Mesendoderm (in vitro differentiated cells): ENCODE results near the gene DGCR2.
A peak's percentile ranks its signal among the peaks of the same experiment; 100 is the strongest.

Experiments used
- DNase-seq: peaks from one replicate; pipeline ENCODE4 v3.0.0; 2013
- H2AK5ac ChIP-seq: 2 replicates; pipeline ENCODE4 v1.6.1; 2013; ENCODE audit warnings: low read length, inconsistent platforms
- H2BK120ac ChIP-seq: 2 replicates; pipeline ENCODE4 v1.6.1; 2013; ENCODE audit warnings: low read depth, mild to moderate bottlenecking, low read length, moderate library complexity, mixed read lengths
- H2BK15ac ChIP-seq: replicated peaks from 2 replicates; pipeline ENCODE4 v1.6.1; 2013; ENCODE audit warnings: low read depth, mild to moderate bottlenecking, moderate library complexity
- H2BK5ac ChIP-seq: 2 replicates; pipeline ENCODE4 v1.6.1; 2013; ENCODE audit warnings: low read length, inconsistent platforms
- H3K18ac ChIP-seq: 2 replicates; pipeline ENCODE4 v1.6.1; 2013; ENCODE audit warnings: mild to moderate bottlenecking, low read length, mixed read lengths
- H3K23ac ChIP-seq: one replicate; pipeline ENCODE4 v1.6.1; 2013; ENCODE audit warnings: low read length
- H3K27ac ChIP-seq: 2 replicates; pipeline ENCODE4 v1.5.1; 2013; ENCODE audit warnings: low read depth, mild to moderate bottlenecking, inconsistent platforms, low read length, moderate library complexity
- H3K27me3 ChIP-seq: 2 replicates; pipeline ENCODE4 v1.6.1; 2013; ENCODE audit warnings: low read length, control low read depth, mild to moderate bottlenecking, inconsistent platforms; ENCODE audit not compliant: insufficient read depth, poor library complexity
- H3K36me3 ChIP-seq: 2 replicates; pipeline ENCODE4 v1.6.1; 2013; ENCODE audit warnings: low read length, inconsistent platforms; ENCODE audit not compliant: control insufficient read depth, insufficient read depth
- H3K4ac ChIP-seq: one replicate; pipeline ENCODE4 v1.6.1; 2013; ENCODE audit warnings: low read depth, mild to moderate bottlenecking, low read length, moderate library complexity
- H3K4me1 ChIP-seq: 2 replicates; pipeline ENCODE4 v1.6.1; 2013; ENCODE audit warnings: low read depth, low read length, inconsistent platforms; ENCODE audit not compliant: control insufficient read depth
- H3K4me2 ChIP-seq: 2 replicates; pipeline ENCODE4 v1.6.1; 2013; ENCODE audit warnings: low read length
- H3K4me3 ChIP-seq: 2 replicates; pipeline ENCODE4 v1.5.1; 2013; ENCODE audit warnings: mild to moderate bottlenecking, low read length
- H3K56ac ChIP-seq: one replicate; pipeline ENCODE4 v1.6.1; 2013; ENCODE audit warnings: low read length
- H3K79me1 ChIP-seq: 2 replicates; pipeline ENCODE4 v1.6.1; 2013; ENCODE audit warnings: low read length, inconsistent platforms
- H3K79me2 ChIP-seq: 2 replicates; pipeline ENCODE4 v1.6.1; 2013; ENCODE audit warnings: mild to moderate bottlenecking, low read length; ENCODE audit not compliant: control insufficient read depth, insufficient read depth
- H3K9ac ChIP-seq: 2 replicates; pipeline ENCODE4 v1.6.1; 2013; ENCODE audit warnings: low read length, inconsistent platforms
- H4K5ac ChIP-seq: one replicate; pipeline ENCODE4 v1.6.1; 2013; ENCODE audit warnings: low read length
- H4K8ac ChIP-seq: one replicate; pipeline ENCODE4 v1.6.1; 2013; ENCODE audit warnings: low read depth, mild to moderate bottlenecking, control low read depth, low read length, moderate library complexity
- WGBS: extraction: QIAGEN DNeasy Blood & Tissue Kit; methylation state at CpG from one replicate; pipeline ENCODE4 v1.1.7; 2013; ENCODE audit warnings: low lambda C conversion rate, missing lambda C conversion rate; ENCODE audit not compliant: insufficient coverage; ENCODE audit errors: extremely low coverage; 5-methylcytosine and 5-hydroxymethylcytosine counted together

Gene DGCR2

GRCh38 chr22:19117111-19117512, 5.1 kb downstream of the DGCR2 start:
- no peak overlapping the region for H3K4ac ChIP-seq
- no peaks in the 10 kb centered on the region for H3K27me3 ChIP-seq
- no peaks in the 10 kb centered on the region for H3K36me3 ChIP-seq
- no peak overlapping the region for H3K9ac ChIP-seq
- peaks cover 50% of the 10 kb centered on the region for H3K79me1 ChIP-seq
- no peak overlapping the region for H4K8ac ChIP-seq
- no peak overlapping the region for H3K4me3 ChIP-seq
- no peak overlapping the region for H3K56ac ChIP-seq
- H3K4me1 ChIP-seq, result peaks cover 6% of the 10 kb centered on the region
- no peak for DNase-seq
- H2AK5ac ChIP-seq, result no peak overlapping the region
- H3K4me2 ChIP-seq, result no peak overlapping the region
- H2BK120ac ChIP-seq, result no peak overlapping the region
- no peak overlapping the region for H3K18ac ChIP-seq
- no CpG with 5 or more reads among the region's 9 CpGs for WGBS
- H3K23ac ChIP-seq, result no peak overlapping the region
- H3K79me2 ChIP-seq, result peaks cover 82% of the 10 kb centered on the region
- no peak overlapping the region for H4K5ac ChIP-seq
- no peak overlapping the region for H3K27ac ChIP-seq
- H2BK15ac ChIP-seq, result no peak overlapping the region
- H2BK5ac ChIP-seq, result no peak overlapping the region

DNA sequence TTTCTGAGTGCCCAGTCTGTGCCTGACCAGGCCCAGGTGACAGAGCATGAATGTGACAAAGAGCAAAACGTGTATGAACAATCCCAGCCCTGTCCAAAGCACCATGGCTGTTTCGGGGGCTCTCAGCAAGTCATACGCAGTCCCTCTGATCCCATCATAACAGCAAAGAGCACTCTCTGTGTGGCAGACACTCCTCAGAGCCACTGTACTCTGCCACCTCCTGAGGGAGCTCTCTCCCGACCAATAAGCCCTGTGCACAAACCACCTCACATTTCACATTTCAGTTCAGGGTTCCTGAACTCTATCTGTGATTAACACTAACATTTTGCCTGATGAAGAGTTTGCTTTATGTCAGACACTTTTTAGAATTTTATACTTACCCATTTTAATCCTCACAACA, 6.6 kb downstream of the DGCR2 start:
- Histone ChIP-seq H3K4ac (no peak overlapping the region), H3K18ac (no peak overlapping the region), H3K9ac (no peak overlapping the region), H3K56ac (no peak overlapping the region), H2BK120ac (no peak overlapping the region), H3K79me2 (peaks cover 78% of the 10 kb centered on the region), H2BK5ac (no peak overlapping the region), H3K27me3 (no peaks in the 10 kb centered on the region), H3K4me2 (no peak overlapping the region), H3K79me1 (peaks cover 48% of the 10 kb centered on the region), H3K4me3 (no peak overlapping the region), H3K27ac (no peak overlapping the region), H4K8ac (no peak overlapping the region), H4K5ac (no peak overlapping the region), H3K23ac (no peak overlapping the region), H2BK15ac (no peak overlapping the region), H3K4me1 (peaks cover 4% of the 10 kb centered on the region), H3K36me3 (no peaks in the 10 kb centered on the region), H2AK5ac (no peak overlapping the region)
- WGBS, result no CpG with 5 or more reads among the region's 4 CpGs
- DNase-seq, result no peak

DNA sequence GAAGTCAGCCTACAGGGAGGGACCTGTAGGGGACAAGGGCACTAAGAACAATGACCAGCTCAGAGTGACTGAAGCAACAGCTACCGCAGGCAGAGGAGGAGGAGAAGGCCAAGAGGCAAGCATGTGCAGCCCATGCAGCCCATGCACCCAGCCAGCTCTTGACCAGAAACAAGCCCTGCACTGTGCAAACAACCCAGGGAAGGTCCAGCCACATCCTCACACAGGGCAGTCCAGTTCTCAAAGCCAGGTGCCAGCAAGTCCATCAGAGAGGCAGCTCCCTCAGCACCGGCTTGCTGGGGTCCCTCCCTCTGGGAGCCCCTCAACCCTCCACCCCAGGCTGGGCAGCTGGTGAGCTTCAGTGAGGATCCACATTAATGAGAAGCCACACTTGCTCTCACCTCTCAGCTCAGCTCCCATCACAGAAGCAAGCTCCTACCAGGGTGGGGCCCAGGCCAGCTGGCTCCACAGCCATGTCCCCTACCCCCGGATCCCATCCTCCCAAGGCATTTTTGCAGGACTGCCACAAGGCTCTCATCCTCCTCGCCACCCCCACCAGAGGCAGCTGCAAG, 7.1 kb downstream of the DGCR2 start:
- no peak for DNase-seq
- no CpG with 5 or more reads among the region's 4 CpGs for WGBS

DNA sequence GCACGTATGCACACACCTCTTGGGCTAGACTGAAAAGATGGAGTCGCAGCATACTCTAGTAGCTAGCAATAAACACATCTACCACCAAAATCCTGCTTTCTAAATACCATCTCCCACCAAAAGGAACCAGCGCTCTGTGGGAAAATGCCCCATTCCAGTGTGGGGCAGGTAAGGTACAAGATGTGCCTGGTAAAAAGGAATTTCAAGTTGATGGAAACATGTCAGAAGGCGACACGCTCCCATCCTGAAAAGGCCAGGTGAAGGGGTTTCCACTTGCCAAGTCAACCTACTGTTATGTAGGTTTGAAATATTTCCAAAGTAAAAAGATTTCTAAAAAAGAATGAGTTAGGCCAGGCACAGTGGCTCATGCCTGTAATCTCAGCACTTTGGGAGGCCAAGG, 8.8 kb downstream of the DGCR2 start:
- Histone ChIP-seq H4K8ac (no peak overlapping the region), H3K4ac (no peak overlapping the region), H3K18ac (no peak overlapping the region), H3K23ac (no peak overlapping the region), H2AK5ac (no peak overlapping the region), H3K56ac (no peak overlapping the region), H2BK15ac (no peak overlapping the region), H3K79me2 (peaks cover 76% of the 10 kb centered on the region), H3K36me3 (no peaks in the 10 kb centered on the region), H2BK5ac (no peak overlapping the region), H2BK120ac (no peak overlapping the region), H3K9ac (no peak overlapping the region), H3K79me1 (peaks cover 42% of the 10 kb centered on the region), H3K4me3 (no peak overlapping the region), H3K27me3 (no peaks in the 10 kb centered on the region), H3K27ac (no peak overlapping the region), H3K4me1 (peaks cover 6% of the 10 kb centered on the region), H4K5ac (no peak overlapping the region), H3K4me2 (no peak overlapping the region)
- WGBS, result no CpG with 5 or more reads among the region's 5 CpGs
- no peak for DNase-seq

More for the DNA sequence above, 7.1 kb downstream of the DGCR2 start:
- Histone ChIP-seq H3K18ac (no peak overlapping the region), H2AK5ac (no peak overlapping the region), H3K27ac (no peak overlapping the region), H2BK5ac (no peak overlapping the region), H3K36me3 (no peaks in the 10 kb centered on the region), H2BK120ac (no peak overlapping the region), H3K56ac (no peak overlapping the region), H3K4me2 (no peak overlapping the region), H3K4me1 (peaks cover 5% of the 10 kb centered on the region), H3K79me1 (peaks cover 46% of the 10 kb centered on the region), H3K79me2 (peaks cover 74% of the 10 kb centered on the region), H3K9ac (no peak overlapping the region), H3K4me3 (no peak overlapping the region), H3K23ac (no peak overlapping the region), H3K4ac (no peak overlapping the region), H4K5ac (no peak overlapping the region), H3K27me3 (no peaks in the 10 kb centered on the region), H4K8ac (no peak overlapping the region), H2BK15ac (no peak overlapping the region)

DNA sequence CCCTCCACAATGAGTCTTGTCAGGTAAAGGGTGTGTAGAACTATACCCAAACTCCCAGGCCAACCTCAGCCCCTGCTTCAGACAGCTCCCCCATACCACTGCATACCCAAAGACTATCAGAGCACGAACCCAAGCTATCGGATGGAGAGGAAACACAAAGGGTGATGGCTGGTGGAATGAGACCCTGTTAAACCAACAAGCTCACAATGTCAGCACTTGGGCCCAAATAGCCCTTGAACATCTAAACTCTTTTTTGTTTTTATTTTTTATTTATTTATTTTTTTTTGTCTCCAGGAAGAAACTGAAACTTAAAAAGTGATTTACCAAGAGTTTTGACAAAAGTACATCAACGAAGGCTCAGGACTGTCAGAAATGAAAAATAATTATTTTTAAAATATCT, 10.6 kb downstream of the DGCR2 start:
- WGBS, result no CpG with 5 or more reads among the region's 3 CpGs
- Histone ChIP-seq H4K5ac (no peak overlapping the region), H3K27ac (no peak overlapping the region), H3K4me3 (no peak overlapping the region), H3K79me2 (peaks cover 71% of the 10 kb centered on the region), H3K79me1 (peaks cover 41% of the 10 kb centered on the region), H3K27me3 (no peaks in the 10 kb centered on the region), H3K36me3 (no peaks in the 10 kb centered on the region), H3K18ac (no peak overlapping the region), H4K8ac (no peak overlapping the region), H2BK5ac (no peak overlapping the region), H2BK15ac (no peak overlapping the region), H3K4me2 (no peak overlapping the region), H2AK5ac (no peak overlapping the region), H3K23ac (peak overlapping the region; percentile 30), H2BK120ac (no peak overlapping the region), H3K56ac (peak overlapping the region; percentile 27), H3K4me1 (peaks cover 6% of the 10 kb centered on the region), H3K4ac (no peak overlapping the region), H3K9ac (no peak overlapping the region)
- DNase-seq, result no peak

DNA sequence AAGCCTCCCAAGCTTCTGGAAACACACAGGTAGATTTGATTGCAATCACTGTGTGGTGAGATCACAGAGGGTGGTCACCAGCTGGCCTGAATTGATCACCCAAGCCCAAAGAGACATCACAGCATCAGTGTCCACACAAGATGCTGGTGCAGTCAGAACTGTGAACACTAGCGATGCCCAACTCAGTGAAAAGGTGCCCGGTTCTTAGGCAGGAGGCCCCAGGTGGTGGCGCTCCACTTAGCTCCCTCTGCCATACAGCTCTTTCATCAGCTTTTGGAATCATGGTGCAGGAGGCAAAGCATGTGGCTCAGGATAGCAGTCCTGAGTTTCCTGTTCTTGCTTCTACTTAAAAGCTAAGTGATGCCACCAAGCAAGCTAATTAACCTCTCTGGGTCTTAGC, 11.1 kb downstream of the DGCR2 start:
- H3K27ac ChIP-seq, result no peak overlapping the region
- DNase-seq, result peak; percentile 26
- no peak overlapping the region for H4K8ac ChIP-seq
- no peaks in the 10 kb centered on the region for H3K36me3 ChIP-seq
- no peak overlapping the region for H2BK15ac ChIP-seq
- H2BK5ac ChIP-seq, result no peak overlapping the region
- no peak overlapping the region for H3K18ac ChIP-seq
- H4K5ac ChIP-seq, result no peak overlapping the region
- H3K4me2 ChIP-seq, result no peak overlapping the region
- H2AK5ac ChIP-seq, result no peak overlapping the region
- no peak overlapping the region for H3K9ac ChIP-seq
- no CpG with 5 or more reads among the region's 3 CpGs for WGBS
- peaks cover 6% of the 10 kb centered on the region for H3K4me1 ChIP-seq
- no peaks in the 10 kb centered on the region for H3K27me3 ChIP-seq
- no peak overlapping the region for H2BK120ac ChIP-seq
- peak overlapping the region; percentile 31 for H3K56ac ChIP-seq
- H3K23ac ChIP-seq, result peak overlapping the region; percentile 30
- no peak overlapping the region for H3K4me3 ChIP-seq
- no peak overlapping the region for H3K4ac ChIP-seq
- peaks cover 43% of the 10 kb centered on the region for H3K79me1 ChIP-seq
- peaks cover 71% of the 10 kb centered on the region for H3K79me2 ChIP-seq
